HepG2 (cell line): ENCODE results near the gene C4orf36. TPM values are rescaled to one million over a fixed set of nuclear protein-coding genes. Genes with fewer than 3 reads are reported as not detected.

Source experiments
- ATAC-seq: fragments of 200-7000 bp; cut with Tn5 transposase; 3 replicates; pipeline ENCODE4 v1.9.1; 2020; ENCODE audit warnings: mild to moderate bottlenecking, moderate library complexity
- BruUV-seq: library from RNA; stranded (reverse); fragments of 400-500 nt; replicated peaks from 2 replicates; lab custom pipeline; 2021; lab: Mats Ljungman, UMichigan
- CTCF ChIA-PET: fragments of 300-600 bp; formaldehyde crosslinking; extraction: SDS; loops from one replicate; lab custom pipeline; 2021; ENCODE audit warnings: low total read pairs, inconsistent platforms, low intra/inter-chr PET ratio; lab: Yijun Ruan, JAX
- POLR2A ChIA-PET: fragments of 350-600 bp; sonication (Branson Sonifier 250); formaldehyde crosslinking; loops from one replicate; lab custom pipeline; 2020; ENCODE audit warnings: antibody characterized with exemption, inconsistent platforms; lab: Yijun Ruan, JAX
- DNase-seq: peaks from one replicate; pipeline ENCODE4 v3.0.0-alpha.2; 2015; ENCODE audit warnings: low spot score
- FAIRE-seq: peaks from 3 replicates; lab custom pipeline; 2011; peaks lifted over from hg19 to GRCh38; lab: Jason Lieb, UNC
- H2AFZ ChIP-seq: one replicate; pipeline ENCODE4 v1.6.1; 2011; ENCODE audit warnings: low read length, inconsistent platforms
- H3K27ac ChIP-seq: fragments of 300-600 bp; 3 replicates; pipeline ENCODE4 v1.8.0; 2011; ENCODE audit warnings: mixed run types, mild to moderate bottlenecking, mixed read lengths, low read length, inconsistent platforms; ENCODE audit not compliant: insufficient read depth; ENCODE audit errors: extremely low read length
- H3K27me3 ChIP-seq, 2 experiments: fragments of 200-600 bp in 1 of 2; 2 replicates in 1 of 2; 3 replicates in 1 of 2; pipeline versions ENCODE4 v1.6.0 to v1.8.0; 2011; ENCODE audit warnings: low read length in 2 of 2, mild to moderate bottlenecking in 2 of 2, moderate library complexity in 2 of 2, inconsistent platforms in 1 of 2; ENCODE audit not compliant: insufficient read depth in 2 of 2, control insufficient read depth in 1 of 2
- H3K36me3 ChIP-seq, 2 experiments: fragments of 200-600 bp in 1 of 2; replicated peaks in 1 of 2; 2 replicates in 1 of 2; 3 replicates in 1 of 2; pipeline versions ENCODE4 v1.5.1 to v1.8.0; 2011; ENCODE audit warnings: low read length in 2 of 2, inconsistent platforms in 1 of 2; ENCODE audit not compliant: insufficient read depth in 2 of 2, control insufficient read depth in 1 of 2
- H3K4me1 ChIP-seq: 2 replicates; pipeline ENCODE4 v1.5.1; 2012; ENCODE audit warnings: low read length, inconsistent platforms; ENCODE audit not compliant: insufficient read depth
- H3K4me2 ChIP-seq: 2 replicates; pipeline ENCODE4 v1.6.0; 2011; ENCODE audit warnings: low read depth, low read length, inconsistent platforms
- H3K4me3 ChIP-seq, 3 experiments: fragments of 200-600 bp in 1 of 3; sonication (generic), shearing (Covaris generic) in 1 of 3; replicated peaks in 1 of 3; 2 replicates each; pipeline ENCODE4 v1.5.1; 2011 to 2016; ENCODE audit warnings: low read length in 3 of 3, inconsistent platforms in 2 of 3, low read depth in 2 of 3, mild to moderate bottlenecking in 2 of 3, control low read depth in 1 of 3, mixed read lengths in 1 of 3; ENCODE audit not compliant: insufficient read depth in 1 of 3
- H3K79me2 ChIP-seq: one replicate; pipeline ENCODE4 v1.6.1; 2011; ENCODE audit warnings: low read length, inconsistent platforms; ENCODE audit not compliant: insufficient read depth
- H3K9ac ChIP-seq: 2 replicates; pipeline ENCODE4 v1.6.0; 2011; ENCODE audit warnings: mild to moderate bottlenecking, low read depth, low read length, inconsistent platforms; ENCODE audit not compliant: insufficient read depth
- H3K9me3 ChIP-seq: 2 replicates; pipeline ENCODE4 v1.5.1; 2012; ENCODE audit warnings: mild to moderate bottlenecking, low read length
- H4K20me1 ChIP-seq: 2 replicates; pipeline ENCODE4 v1.6.0; 2011; ENCODE audit warnings: inconsistent platforms, mild to moderate bottlenecking, low read length, moderate library complexity; ENCODE audit not compliant: insufficient read depth
- CREB3 ChIP-seq: sonication (generic); formaldehyde crosslinking; IDR thresholded peaks from 2 replicates; pipeline ENCODE4 v1.5.0; 2020; ENCODE audit warnings: missing genetic modification reagents
- EHMT2 ChIP-seq: fragments of 200-600 bp; sonication (generic); IDR thresholded peaks from 2 replicates; pipeline ENCODE4 v1.7.0; 2017; ENCODE audit warnings: antibody characterized with exemption, low read depth, low read length, borderline replicate concordance
- MAF1 ChIP-seq: sonication (generic); formaldehyde crosslinking; IDR thresholded peaks from 2 replicates; pipeline ENCODE4 v1.5.0; 2020; ENCODE audit warnings: missing genetic modification reagents, borderline replicate concordance
- NRL ChIP-seq: sonication (generic); formaldehyde crosslinking; IDR thresholded peaks from 2 replicates; pipeline ENCODE4 v1.5.0; 2020; ENCODE audit warnings: missing genetic modification reagents, mild to moderate bottlenecking, moderate library complexity, borderline replicate concordance
- ONECUT2 ChIP-seq: sonication (generic); formaldehyde crosslinking; IDR thresholded peaks from 2 replicates; pipeline ENCODE4 v1.4.0; 2020; ENCODE audit warnings: missing genetic modification reagents
- TFAP4 ChIP-seq: sonication (generic); IDR thresholded peaks from 2 replicates; pipeline ENCODE4 v1.6.1; 2016; ENCODE audit warnings: low read depth, borderline replicate concordance
- ZNF335 ChIP-seq: sonication (generic); formaldehyde crosslinking; IDR thresholded peaks from 2 replicates; pipeline ENCODE4 v1.4.0; 2020; ENCODE audit warnings: missing genetic modification reagents
- ZNF670 ChIP-seq: sonication (generic); formaldehyde crosslinking; IDR thresholded peaks from 2 replicates; pipeline ENCODE4 v1.8.0; 2022; ENCODE audit warnings: mild to moderate bottlenecking, missing genetic modification reagents, borderline replicate concordance
- ZNF740 ChIP-seq: sonication (generic); formaldehyde crosslinking; IDR thresholded peaks from 2 replicates; pipeline ENCODE4 v1.4.0; 2020; ENCODE audit warnings: missing genetic modification reagents
- WGBS: methylation state at CpG from one replicate; pipeline ENCODE4 v1.1.6; 2017; ENCODE audit warnings: low lambda C conversion rate; 5-methylcytosine and 5-hydroxymethylcytosine counted together
- in situ Hi-C: cut with HindIII; loops from 2 replicates; pipeline ENCODE4 v1.10.0; 2017; ENCODE audit warnings: low pct_unique_long_range_greater_than_20kb; ENCODE audit not compliant: extremely low pct_ligation_motif_present
- intact Hi-C: fragments of 100-400 bp; cut with micrococcal nuclease; formaldehyde crosslinking; loops from one replicate; pipeline ENCODE4 v1.10.0; 2022; ENCODE audit not compliant: unreplicated experiment
- polyA plus RNA-seq, 8 experiments: library from polyadenylated mRNA; depleted of rRNA in 3 of 8; stranded (reverse) in 7 of 8; unstranded in 1 of 8; fragments of >200 nt; fragmentation: Illumina TruSeq in 4 of 8; extraction: Trizol in 4 of 8; gene quantifications; 2 replicates each; pipeline versions ENCODE4 v1.2.1 to v1.2.3, GENCODE V29; 2011 to 2016; ENCODE audit warnings: low read depth in 4 of 8, missing spikeins in 1 of 8, mixed read lengths in 1 of 8; ENCODE audit not compliant: insufficient read depth in 1 of 8
- total RNA-seq, 5 experiments: library from RNA; depleted of rRNA; stranded (reverse); fragments of >200 nt; fragmentation: Illumina TruSeq; extraction: Trizol; gene quantifications; 2 replicates each; pipeline ENCODE4 v1.2.3, GENCODE V29; 2016; ENCODE audit warnings: low read depth in 1 of 5

C4orf36 gene
- total and polyA plus RNA-seq, 2 of the 13 experiments (the other 11 are each of a cell fraction or from before 2014, with no cell fraction given), result 0.63 TPM; not detected in 1

- Histone ChIP-seq H3K9ac (no peak overlapping the region), H3K27ac (no peak overlapping the region), H3K4me2 (no peak overlapping the region), H3K4me3 (no peak overlapping the region), H3K4me1 (no peaks in the 10 kb centered on the region), H4K20me1 (no peaks in the 10 kb centered on the region), H3K9me3 (no peaks in the 10 kb centered on the region), H3K79me2 (no peaks in the 10 kb centered on the region), H2AFZ (no peak overlapping the region), H3K27me3 (no peaks in the 10 kb centered on the region), H3K36me3 (no peaks in the 10 kb centered on the region)
- intact Hi-C loops, result no loop called here
- in situ Hi-C loops, result no loop called here
- FAIRE-seq (no peak), ATAC-seq (no peak), DNase-seq (no peak)
- WGBS, result 8% methylated on average over 2 of the region's 2 CpGs
- TF ChIP-seq ZNF335 (CRISPR knock-in tag) (no peak), CREB3 (no peak), MAF1 (CRISPR knock-in tag) (no peak), ZNF670 (CRISPR knock-in tag) (no peak), ONECUT2 (CRISPR knock-in tag) (no peak), NRL (no peak), TFAP4 (no peak), EHMT2 (no peak), ZNF740 (CRISPR knock-in tag) (no peak)
- POLR2A ChIA-PET, result no interaction called here
- BruUV-seq, result no TSS peak
- CTCF ChIA-PET, result no interaction called here
Observed at GRCh38 chr4:86855572-86855971, 36.6 kb downstream of the C4orf36 start.
